H9 (cell line): ENCODE results near the gene THBS4. TPM values are rescaled to one million over a fixed set of nuclear protein-coding genes. Genes with fewer than 3 reads are reported as not detected.

Source experiments
- DNase-seq: peaks from one replicate; pipeline ENCODE4 v3.0.0-alpha.2; 2017
- H2AFZ ChIP-seq: one replicate; pipeline ENCODE4 v1.6.1; 2013; ENCODE audit warnings: mild to moderate bottlenecking, low read length, control low read depth, moderate library complexity
- H2AK5ac ChIP-seq: 2 replicates; pipeline ENCODE4 v1.6.1; 2013; ENCODE audit warnings: low read length, control low read depth, mixed read lengths; ENCODE audit not compliant: insufficient read length
- H2BK120ac ChIP-seq: one replicate; pipeline ENCODE4 v1.6.1; 2013; ENCODE audit warnings: low read depth, mild to moderate bottlenecking, low read length, control low read depth, inconsistent platforms; ENCODE audit not compliant: poor library complexity, severe bottlenecking
- H2BK12ac ChIP-seq: 2 replicates; pipeline ENCODE4 v1.6.1; 2013; ENCODE audit warnings: low read length, control low read depth, mixed read lengths, low read depth; ENCODE audit not compliant: insufficient read length
- H2BK15ac ChIP-seq: 2 replicates; pipeline ENCODE4 v1.6.1; 2013; ENCODE audit warnings: low read depth, low read length, control low read depth
- H2BK20ac ChIP-seq: one replicate; pipeline ENCODE4 v1.6.1; 2013; ENCODE audit warnings: low read depth, mild to moderate bottlenecking, low read length, control low read depth, inconsistent platforms; ENCODE audit not compliant: poor library complexity, severe bottlenecking
- H2BK5ac ChIP-seq: 2 replicates; pipeline ENCODE4 v1.6.1; 2013; ENCODE audit warnings: low read length, control low read depth, mixed read lengths; ENCODE audit not compliant: insufficient read length
- H3K14ac ChIP-seq: 2 replicates; pipeline ENCODE4 v1.6.1; 2013; ENCODE audit warnings: low read length, control low read depth; ENCODE audit not compliant: insufficient read depth
- H3K18ac ChIP-seq: 2 replicates; pipeline ENCODE4 v1.6.1; 2013; ENCODE audit warnings: low read depth, mild to moderate bottlenecking, mixed read lengths, low read length, control low read depth; ENCODE audit not compliant: insufficient read length
- H3K23ac ChIP-seq: 2 replicates; pipeline ENCODE4 v1.6.1; 2013; ENCODE audit warnings: low read length, control low read depth, mixed read lengths, low read depth; ENCODE audit not compliant: insufficient read length
- H3K23me2 ChIP-seq: 2 replicates; pipeline ENCODE4 v1.6.1; 2013; ENCODE audit warnings: low read depth, mild to moderate bottlenecking, mixed read lengths, low read length, control low read depth; ENCODE audit not compliant: insufficient read length, poor library complexity, severe bottlenecking
- H3K27ac ChIP-seq: 2 replicates; pipeline ENCODE4 v1.5.1; 2013; ENCODE audit warnings: low read length, control low read depth, mixed read lengths, low read depth; ENCODE audit not compliant: insufficient read length
- H3K27me3 ChIP-seq: 2 replicates; pipeline ENCODE4 v1.6.1; 2013; ENCODE audit warnings: low read length, control low read depth, inconsistent platforms; ENCODE audit not compliant: insufficient read depth
- H3K4ac ChIP-seq: 2 replicates; pipeline ENCODE4 v1.6.1; 2013; ENCODE audit warnings: low read depth, mild to moderate bottlenecking, control low read depth, inconsistent platforms, low read length, moderate library complexity
- H3K4me1 ChIP-seq: 2 replicates; pipeline ENCODE4 v1.6.1; 2013; ENCODE audit warnings: low read length, control low read depth, inconsistent platforms; ENCODE audit not compliant: insufficient read depth
- H3K4me2 ChIP-seq: 2 replicates; pipeline ENCODE4 v1.6.1; 2013; ENCODE audit warnings: low read length, control low read depth, mixed read lengths; ENCODE audit not compliant: insufficient read length, insufficient read depth
- H3K56ac ChIP-seq: 2 replicates; pipeline ENCODE4 v1.6.1; 2013; ENCODE audit warnings: low read depth, mild to moderate bottlenecking, mixed read lengths, low read length, control low read depth; ENCODE audit not compliant: insufficient read length
- H3K79me1 ChIP-seq: 2 replicates; pipeline ENCODE4 v1.6.1; 2013; ENCODE audit warnings: low read depth, mild to moderate bottlenecking, moderate library complexity, low read length, control low read depth, inconsistent platforms; ENCODE audit not compliant: insufficient read depth, poor library complexity, severe bottlenecking
- H3K79me2 ChIP-seq: 2 replicates; pipeline ENCODE4 v1.6.1; 2013; ENCODE audit warnings: low read length, control low read depth, inconsistent platforms; ENCODE audit not compliant: insufficient read depth
- H3K9ac ChIP-seq: 2 replicates; pipeline ENCODE4 v1.6.1; 2013; ENCODE audit warnings: low read length, control low read depth, mixed read lengths; ENCODE audit not compliant: insufficient read length; ENCODE audit errors: extremely low read depth
- H3K9me3 ChIP-seq: one replicate; pipeline ENCODE4 v1.6.1; 2013; ENCODE audit warnings: low read depth, low read length, inconsistent platforms; ENCODE audit not compliant: control insufficient read depth
- H3T11ph ChIP-seq: one replicate; pipeline ENCODE4 v1.6.1; 2013; ENCODE audit warnings: mild to moderate bottlenecking, low read length, control low read depth, inconsistent platforms
- H4K20me1 ChIP-seq: one replicate; pipeline ENCODE4 v1.6.1; 2013; ENCODE audit not compliant: control insufficient read depth, insufficient read length, insufficient read depth
- H4K5ac ChIP-seq: 2 replicates; pipeline ENCODE4 v1.6.1; 2013; ENCODE audit warnings: low read depth, mild to moderate bottlenecking, mixed read lengths, low read length, control low read depth; ENCODE audit not compliant: insufficient read length
- H4K8ac ChIP-seq: replicated peaks from 2 replicates; pipeline ENCODE4 v1.6.1; 2013; ENCODE audit warnings: low read length, control low read depth, mixed read lengths, low read depth; ENCODE audit not compliant: insufficient read length
- H4K91ac ChIP-seq: 2 replicates; pipeline ENCODE4 v1.6.1; 2013; ENCODE audit warnings: low read depth, mild to moderate bottlenecking, moderate library complexity, mixed read lengths, low read length, control low read depth; ENCODE audit not compliant: insufficient read length
- H3K27ac Mint-ChIP-seq, 3 experiments: 2 replicates in 2 of 3; 3 replicates in 1 of 3; pipeline ENCODE4 v1.8.0; 2020 to 2021; ENCODE audit warnings: mixed read lengths in 3 of 3, mild to moderate bottlenecking in 1 of 3, moderate library complexity in 1 of 3
- H3K27me3 Mint-ChIP-seq: 2 replicates; pipeline ENCODE4 v1.8.0; 2021; ENCODE audit warnings: low read depth, mild to moderate bottlenecking, moderate library complexity, mixed read lengths
- H3K36me3 Mint-ChIP-seq, 3 experiments: 2 replicates in 2 of 3; 3 replicates in 1 of 3; pipeline ENCODE4 v1.8.0; 2020 to 2021; ENCODE audit warnings: low read depth in 3 of 3, mixed read lengths in 3 of 3; ENCODE audit not compliant: insufficient read depth in 1 of 3
- H3K4me1 Mint-ChIP-seq, 2 experiments: 2 replicates each; pipeline ENCODE4 v1.8.0; 2020; ENCODE audit warnings: mixed read lengths in 2 of 2
- H3K4me3 Mint-ChIP-seq, 2 experiments: 2 replicates in 1 of 2; 3 replicates in 1 of 2; pipeline ENCODE4 v1.8.0; 2020 to 2021; ENCODE audit warnings: mild to moderate bottlenecking in 2 of 2, mixed read lengths in 2 of 2, moderate library complexity in 1 of 2
- H3K9me3 Mint-ChIP-seq, 2 experiments: 2 replicates in 1 of 2; 3 replicates in 1 of 2; pipeline ENCODE4 v1.8.0; 2020; ENCODE audit warnings: mild to moderate bottlenecking in 2 of 2, mixed read lengths in 2 of 2, moderate library complexity in 1 of 2
- CTCF ChIP-seq: fragments of 200-600 bp; sonication (generic); conservative IDR thresholded peaks from 3 replicates; pipeline ENCODE4 v1.8.0; 2021; ENCODE audit warnings: antibody characterized with exemption, mild to moderate bottlenecking
- WGBS: extraction: QIAGEN DNeasy Blood & Tissue Kit; methylation state at CpG from one replicate; pipeline ENCODE4 v1.1.7; 2013; ENCODE audit warnings: missing lambda C conversion rate, low lambda C conversion rate, mixed read lengths; ENCODE audit not compliant: insufficient read length; ENCODE audit errors: extremely low coverage; 5-methylcytosine and 5-hydroxymethylcytosine counted together
- total RNA-seq: library from RNA; stranded (reverse); gene quantifications from 2 replicates; pipeline ENCODE4 v1.2.1, GENCODE V29; 2021

THBS4 gene
- total RNA-seq, 1 experiment from 2014 or later, result 19.0 TPM

GRCh38 chr5:80068775-80069174, 33.6 kb downstream of the THBS4 start:
- Histone ChIP-seq H3K27ac (no peak overlapping the region), H2BK120ac (no peak overlapping the region), H3K4me1 (no peaks in the 10 kb centered on the region), H2BK12ac (no peak overlapping the region), H3K23ac (no peak overlapping the region), H3K4me2 (no peak overlapping the region), H3K9ac (no peak overlapping the region), H3K14ac (no peak overlapping the region; the same call in 1 of the 2 replicates), H2BK5ac (no peak overlapping the region), H3K56ac (no peak overlapping the region), H3K79me1 (no peaks in the 10 kb centered on the region), H3K4ac (no peak overlapping the region), H2BK20ac (no peak overlapping the region), H4K20me1 (no peaks in the 10 kb centered on the region), H4K5ac (no peak overlapping the region), H3K79me2 (no peaks in the 10 kb centered on the region), H3K23me2 (no peaks in the 10 kb centered on the region), H2AK5ac (no peak overlapping the region), H4K8ac (no peak overlapping the region), H2AFZ (no peak overlapping the region), H3K9me3 (no peaks in the 10 kb centered on the region), H4K91ac (no peak overlapping the region), H3K18ac (no peak overlapping the region), H3K27me3 (no peaks in the 10 kb centered on the region), H3T11ph (no peak overlapping the region), H2BK15ac (no peak overlapping the region)
- H3K36me3 Mint-ChIP-seq, result peaks cover 0 to 4% (median 2%) of the 10 kb centered on the region in 3 experiments; a peak in 1 of 7 replicates
- H3K27ac Mint-ChIP-seq, result no peak overlapping the region; a peak in 1 of 7 replicates
- WGBS, result no CpG with 5 or more reads among the region's 4 CpGs
- no peak for TF ChIP-seq CTCF
- H3K27me3 Mint-ChIP-seq, result no peaks in the 10 kb centered on the region; the same call in 1 of the 2 replicates
- H3K4me3 Mint-ChIP-seq, result no peak overlapping the region
- DNase-seq, result no peak
- peaks cover 15 to 17% of the 10 kb centered on the region in 2 experiments for H3K4me1 Mint-ChIP-seq
- no peaks in the 10 kb centered on the region for H3K9me3 Mint-ChIP-seq
